Common myeloid progenitor, CD34-positive (primary cell): ENCODE measurements around the gene FANCD2OS.
"Not testable (repeated sequence)": the region's sequence is repeated elsewhere in the genome, so short reads cannot be mapped to it uniquely, and the experiment has no call there.

ENCODE experiments used
- CTCF ChIA-PET: fragments of 350-600 bp; sonication (Branson Sonifier 250); formaldehyde crosslinking; loops from one replicate; lab custom pipeline; 2021; ENCODE audit warnings: antibody characterized with exemption; lab: Charles Lee
- POLR2A ChIA-PET: fragments of 350-600 bp; sonication (Branson Sonifier 250); formaldehyde crosslinking; loops from one replicate; lab custom pipeline; 2021; ENCODE audit warnings: antibody characterized with exemption; lab: Charles Lee
- DNase-seq, 3 donors: peaks; one replicate each; pipeline versions ENCODE4 v3.0.0 to v3.0.0-alpha.2; 2013
- H3K27ac ChIP-seq, 2 experiments: 1 replicate in 1 of 2; 2 replicates in 1 of 2; pipeline ENCODE4 v1.7.0; 2013; ENCODE audit warnings: inconsistent platforms in 2 of 2, low read length in 2 of 2, mild to moderate bottlenecking in 2 of 2, low read depth in 1 of 2, moderate library complexity in 1 of 2; ENCODE audit not compliant: severe bottlenecking in 2 of 2, insufficient read depth in 1 of 2, poor library complexity in 1 of 2
- H3K27me3 ChIP-seq, 5 experiments: replicated peaks in 2 of 5; 1 replicate in 3 of 5; 2 replicates in 2 of 5; pipeline versions ENCODE4 v1.6.1 to v1.7.0; 2013; ENCODE audit warnings: low read length in 4 of 5, mild to moderate bottlenecking in 2 of 5, moderate library complexity in 2 of 5, inconsistent platforms in 1 of 5; ENCODE audit not compliant: insufficient read depth in 5 of 5, control insufficient read depth in 4 of 5
- H3K36me3 ChIP-seq, 4 experiments: 1 replicate in 2 of 4; 2 replicates in 2 of 4; pipeline versions ENCODE4 v1.6.1 to v1.7.0; 2013; ENCODE audit warnings: low read length in 3 of 4, control low read depth in 1 of 4, mild to moderate bottlenecking in 1 of 4; ENCODE audit not compliant: control insufficient read depth in 4 of 4, insufficient read depth in 4 of 4
- H3K4me1 ChIP-seq, 4 experiments: 1 replicate in 3 of 4; 2 replicates in 1 of 4; pipeline versions ENCODE4 v1.6.1 to v1.7.1; 2013; ENCODE audit warnings: low read length in 3 of 4, mild to moderate bottlenecking in 3 of 4, control low read depth in 1 of 4, inconsistent platforms in 1 of 4, moderate library complexity in 1 of 4; ENCODE audit not compliant: control insufficient read depth in 4 of 4, insufficient read depth in 4 of 4; ENCODE audit errors: control extremely low read depth in 1 of 4
- H3K4me3 ChIP-seq, 7 experiments: 1 replicate in 4 of 7; 2 replicates in 3 of 7; pipeline versions ENCODE4 v1.5.1 to v1.7.0; 2013; ENCODE audit warnings: mild to moderate bottlenecking in 7 of 7, low read length in 6 of 7, moderate library complexity in 6 of 7, inconsistent platforms in 2 of 7, low read depth in 2 of 7, control low read depth in 1 of 7; ENCODE audit not compliant: insufficient read depth in 4 of 7, control insufficient read depth in 1 of 7; ENCODE audit errors: extremely low read depth in 1 of 7
- H3K9me3 ChIP-seq, 5 experiments: 1 replicate in 4 of 5; 2 replicates in 1 of 5; pipeline versions ENCODE4 v1.6.1 to v1.7.1; 2013; ENCODE audit warnings: low read length in 4 of 5, mild to moderate bottlenecking in 2 of 5, inconsistent platforms in 1 of 5, low read depth in 1 of 5, moderate library complexity in 1 of 5; ENCODE audit not compliant: control insufficient read depth in 4 of 5, insufficient read depth in 2 of 5; ENCODE audit errors: control extremely low read depth in 1 of 5
- WGBS: methylation state at CpG from one replicate; pipeline ENCODE4 v1.1.5; 2013; ENCODE audit not compliant: insufficient coverage; 5-methylcytosine and 5-hydroxymethylcytosine counted together

FANCD2OS gene

DNA sequence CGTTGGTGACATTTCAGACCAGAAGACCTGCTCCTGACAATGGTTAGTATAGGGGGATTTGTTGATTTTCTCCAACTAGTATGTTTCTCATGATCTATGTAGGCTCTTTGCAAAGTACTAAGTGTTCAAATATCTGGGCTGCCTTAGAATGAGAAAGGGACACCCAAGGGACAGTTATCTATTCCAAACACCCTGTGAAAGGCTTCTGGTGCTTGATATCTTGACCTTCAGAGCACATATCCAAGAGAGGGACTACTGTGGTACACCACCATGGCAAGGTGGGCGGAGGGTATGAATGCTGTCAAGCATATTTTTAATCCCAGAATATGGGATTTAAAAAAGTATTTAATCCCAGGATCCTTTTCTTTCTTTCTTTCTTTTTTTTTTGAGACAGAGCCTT is 1.1 kb downstream of the FANCD2OS start:
- Histone ChIP-seq H3K36me3 (no peaks in the 10 kb centered on the region), H3K4me3 (no peak overlapping the region), H3K27ac (no peak overlapping the region), H3K9me3 (no peaks in the 10 kb centered on the region), H3K4me1 (no peaks in the 10 kb centered on the region), H3K27me3 (no peaks in the 10 kb centered on the region)
- no peak for DNase-seq
- ChIA-PET POLR2A (no interaction called here), CTCF (interaction anchor here (0.7 kb wide), 1 partner anchor 87 kb away, joined by 3 read pairs; no protein-coding TSS in a partner anchor)
- WGBS = 78% methylated on average over 1 of the region's 2 CpGs

DNA sequence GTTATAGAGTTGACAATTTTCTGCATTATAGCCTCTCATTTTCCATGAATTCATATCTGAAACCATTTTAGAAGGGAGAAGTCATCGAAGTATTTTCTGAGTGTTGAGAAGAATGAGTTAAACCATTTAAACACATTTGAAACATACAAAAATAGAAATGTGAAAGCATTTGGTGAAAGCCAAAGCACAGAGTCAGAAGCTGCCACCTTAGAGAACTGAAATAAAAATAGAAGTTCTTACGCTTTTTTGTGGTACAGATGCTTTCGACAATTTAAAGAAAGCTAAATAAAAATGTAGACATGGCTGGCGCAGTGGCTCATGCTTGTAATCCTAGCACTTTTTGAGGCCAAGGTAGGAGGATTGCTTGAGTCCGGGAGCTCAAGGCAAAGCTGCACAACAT is 9.0 kb downstream of the FANCD2OS start:
- POLR2A ChIA-PET = interaction anchor here (0.6 kb wide), 1 partner anchor 56 kb away, joined by 3 read pairs; no protein-coding TSS in a partner anchor
- Histone ChIP-seq H3K9me3 (no peaks in the 10 kb centered on the region), H3K4me1 (no peaks in the 10 kb centered on the region), H3K36me3 (peaks cover 0 to 51% (median 10%) of the 10 kb centered on the region in 4 experiments), H3K27ac (no peak overlapping the region), H3K27me3 (no peaks in the 10 kb centered on the region), H3K4me3 (no peak overlapping the region)
- CTCF ChIA-PET = interaction anchor here (1.8 kb wide), 1 partner anchor 11 kb away, joined by 7 read pairs; no protein-coding TSS in a partner anchor
- no peak for DNase-seq
- 100% methylated on average over 2 of the region's 5 CpGs for WGBS

DNA sequence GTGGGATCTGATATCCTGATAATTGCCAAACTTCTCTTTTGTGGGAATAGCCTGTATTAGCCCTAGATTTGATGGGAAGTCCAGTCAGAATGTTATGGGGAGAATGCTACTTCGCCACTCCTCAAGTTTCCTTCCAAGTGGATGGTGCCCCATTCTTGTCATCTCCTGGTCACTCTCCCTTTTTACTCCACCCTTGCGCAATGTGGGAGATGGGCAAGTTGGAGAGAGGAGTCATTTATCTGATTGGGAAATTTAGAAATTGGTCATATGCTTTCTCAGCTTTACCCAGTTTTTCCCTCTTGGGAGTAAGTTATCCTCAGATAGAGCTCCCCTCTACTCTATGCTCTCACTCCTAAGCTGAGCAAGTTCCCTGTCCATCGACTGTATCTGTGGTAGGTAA is 14.4 kb downstream of the FANCD2OS start:
- ChIA-PET POLR2A (no interaction called here), CTCF (no interaction called here)
- Histone ChIP-seq H3K4me1 (no peaks in the 10 kb centered on the region), H3K9me3 (no peaks in the 10 kb centered on the region), H3K27ac (no peak overlapping the region), H3K36me3 (peaks cover 10 to 70% (median 26%) of the 10 kb centered on the region in 4 experiments), H3K4me3 (no peak overlapping the region), H3K27me3 (no peaks in the 10 kb centered on the region)
- no peak for DNase-seq
- no CpG with 5 or more reads among the region's 3 CpGs for WGBS

DNA sequence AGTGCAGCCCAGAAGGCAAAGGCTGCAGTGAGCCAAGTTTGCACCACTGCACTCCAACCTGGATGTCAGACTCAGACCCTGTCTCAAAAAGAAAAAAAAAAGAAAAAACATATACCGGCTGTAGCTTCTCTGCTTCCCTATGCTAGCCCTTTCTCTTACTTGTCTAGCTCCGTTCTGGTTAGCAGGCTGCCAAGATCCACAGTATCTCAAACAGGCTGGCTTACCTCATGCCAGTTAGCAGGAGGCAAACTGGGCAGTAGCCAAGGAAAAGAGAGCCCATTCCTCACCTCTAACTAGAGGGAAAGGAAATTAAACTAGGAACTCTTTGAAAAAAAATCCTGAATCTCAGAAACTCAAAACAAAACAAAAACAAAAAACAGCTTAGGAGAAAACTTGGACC is 16.7 kb downstream of the FANCD2OS start:
- H3K4me3 ChIP-seq, H3K4me1 ChIP-seq, DNase-seq, H3K27me3 ChIP-seq, H3K9me3 ChIP-seq, POLR2A ChIA-PET, H3K27ac ChIP-seq: not testable (repeated sequence)
- CTCF ChIA-PET = interaction anchor here (1.0 kb wide), 1 partner anchor 199 kb away, joined by 3 read pairs; no protein-coding TSS in a partner anchor
- peaks cover 15 to 81% (median 36%) of the 10 kb centered on the region in 4 experiments for H3K36me3 ChIP-seq
- WGBS = no CpG with 5 or more reads among the region's 2 CpGs

DNA sequence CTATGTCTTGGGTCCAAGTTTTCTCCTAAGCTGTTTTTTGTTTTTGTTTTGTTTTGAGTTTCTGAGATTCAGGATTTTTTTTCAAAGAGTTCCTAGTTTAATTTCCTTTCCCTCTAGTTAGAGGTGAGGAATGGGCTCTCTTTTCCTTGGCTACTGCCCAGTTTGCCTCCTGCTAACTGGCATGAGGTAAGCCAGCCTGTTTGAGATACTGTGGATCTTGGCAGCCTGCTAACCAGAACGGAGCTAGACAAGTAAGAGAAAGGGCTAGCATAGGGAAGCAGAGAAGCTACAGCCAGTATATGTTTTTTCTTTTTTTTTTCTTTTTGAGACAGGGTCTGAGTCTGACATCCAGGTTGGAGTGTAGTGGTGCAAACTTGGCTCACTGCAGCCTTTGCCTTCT is 17.3 kb downstream of the FANCD2OS start:
- no CpG with 5 or more reads among the region's 1 CpG for WGBS
- POLR2A ChIA-PET, H3K9me3 ChIP-seq, H3K4me1 ChIP-seq, H3K4me3 ChIP-seq, H3K27ac ChIP-seq, DNase-seq, H3K27me3 ChIP-seq: not testable (repeated sequence)
- H3K36me3 ChIP-seq = peaks cover 20 to 81% (median 39%) of the 10 kb centered on the region in 4 experiments
- CTCF ChIA-PET = interaction anchor here (1.0 kb wide), 1 partner anchor 199 kb away, joined by 3 read pairs; no protein-coding TSS in a partner anchor

DNA sequence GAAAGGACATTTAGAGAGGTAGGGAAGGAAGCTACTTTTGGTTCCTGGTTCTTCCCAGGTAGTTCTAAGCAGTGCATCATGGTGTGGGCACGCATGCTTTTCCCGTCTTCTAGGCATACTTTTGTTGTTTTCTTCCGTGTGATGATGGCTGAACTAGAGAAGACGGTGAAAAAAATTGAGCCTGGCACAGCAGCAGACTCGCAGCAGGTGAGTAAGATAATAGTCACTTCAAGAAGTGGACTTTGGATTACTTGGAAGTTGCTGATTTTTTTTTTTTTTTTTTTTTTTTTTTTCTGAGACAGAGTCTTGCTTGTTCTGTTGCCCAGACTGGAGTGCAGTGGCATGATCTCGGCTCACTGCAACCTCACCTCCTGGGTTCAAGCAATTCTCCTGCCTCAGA is 17.9 kb downstream of the FANCD2OS start:
- Histone ChIP-seq H3K4me1 (no peaks in the 10 kb centered on the region), H3K27ac (no peak overlapping the region), H3K36me3 (peaks cover 20 to 78% (median 41%) of the 10 kb centered on the region in 4 experiments), H3K9me3 (no peaks in the 10 kb centered on the region), H3K4me3 (no peak overlapping the region), H3K27me3 (no peaks in the 10 kb centered on the region)
- CTCF ChIA-PET = interaction anchor here (0.8 kb wide), 2 partner anchors 14 to 282 kb away, joined by 3 read pairs; no protein-coding TSS in a partner anchor
- WGBS = 93% methylated on average over 6 of the region's 6 CpGs
- DNase-seq = no peak
- POLR2A ChIA-PET = interaction anchor here (0.5 kb wide), 1 partner anchor 18 kb away, joined by 6 read pairs; no protein-coding TSS in a partner anchor

DNA sequence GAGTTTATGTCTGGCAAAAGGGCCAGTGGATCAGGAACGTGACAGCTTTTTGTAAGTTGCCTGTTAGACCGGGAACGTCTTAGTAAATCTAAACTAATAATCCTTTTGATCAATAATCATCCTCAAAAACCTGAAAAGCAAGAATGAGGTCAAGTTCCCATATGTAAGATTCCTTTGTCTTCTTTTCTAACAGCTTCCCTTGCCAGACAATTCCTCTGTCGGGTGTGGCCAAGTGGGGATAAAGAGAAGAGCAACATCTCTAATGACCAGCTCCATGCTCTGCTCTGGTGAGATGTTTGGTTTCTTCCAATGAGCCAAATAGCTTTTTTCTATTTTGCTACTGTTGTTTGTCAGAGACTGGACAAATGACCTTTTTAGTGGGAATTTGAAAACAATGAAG is 19.8 kb downstream of the FANCD2OS start:
- 93% methylated on average over 3 of the region's 4 CpGs for WGBS
- DNase-seq = no peak
- Histone ChIP-seq H3K4me1 (no peaks in the 10 kb centered on the region), H3K27ac (no peak overlapping the region), H3K9me3 (no peaks in the 10 kb centered on the region), H3K36me3 (peaks cover 23 to 70% (median 38%) of the 10 kb centered on the region in 4 experiments), H3K27me3 (no peaks in the 10 kb centered on the region), H3K4me3 (no peak overlapping the region)
- ChIA-PET CTCF (interaction anchor here (2.5 kb wide), 1 partner anchor 10 kb away, joined by 7 read pairs; no protein-coding TSS in a partner anchor), POLR2A (interaction anchor here (0.6 kb wide), 1 partner anchor 25 kb away, joined by 3 read pairs; no protein-coding TSS in a partner anchor)
